ENCODE results near the gene RCOR1. TPM values are rescaled to one million over a fixed set of nuclear protein-coding genes. Genes with fewer than 3 reads are reported as not detected.

The RCOR1 gene
- total and polyA plus RNA-seq, 2 donors from 2014 or later: 4.9 to 17.9 TPM

DNA sequence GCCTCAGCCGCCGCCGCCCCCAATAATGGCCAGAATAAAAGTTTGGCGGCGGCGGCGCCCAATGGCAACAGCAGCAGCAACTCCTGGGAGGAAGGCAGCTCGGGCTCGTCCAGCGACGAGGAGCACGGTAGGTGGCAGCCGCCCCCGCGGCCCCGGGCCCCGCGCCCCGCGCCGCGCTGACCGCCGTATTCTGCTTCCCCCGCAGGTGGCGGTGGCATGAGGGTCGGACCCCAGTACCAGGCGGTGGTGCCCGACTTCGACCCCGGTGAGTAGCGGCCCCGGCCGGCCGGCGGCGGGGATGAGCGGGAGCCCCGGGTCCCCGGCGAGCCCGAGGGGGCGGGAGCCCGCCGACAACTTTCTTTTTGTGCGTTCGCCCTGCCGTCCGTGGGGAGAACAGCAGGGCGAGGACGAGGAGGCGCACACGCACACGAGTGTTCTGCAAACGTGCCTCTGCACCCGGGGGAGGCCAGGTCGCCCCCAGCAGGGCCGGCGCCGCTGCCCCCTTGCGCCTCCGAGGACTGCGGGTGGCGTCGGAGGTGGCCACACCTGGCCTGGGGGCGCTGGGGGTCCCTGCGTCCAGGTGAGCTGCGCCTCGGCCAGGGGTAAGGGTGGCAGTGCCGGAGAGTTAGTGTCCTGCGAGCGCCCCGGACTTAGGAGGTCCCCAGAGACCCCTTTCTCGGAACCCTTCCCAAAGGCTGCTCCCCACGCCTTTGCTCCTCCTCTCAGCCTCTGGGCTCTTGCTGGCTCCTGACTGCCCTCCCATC is 794 bp downstream of the RCOR1 start:
- Histone ChIP-seq H3K9ac (ENCODE audit: low read length in 3 of 3) (peak overlapping the region; percentile 40 to 71 (median 54)), H3K4me3 (ENCODE audit: low read length in 3 of 3) (peak overlapping the region; percentile 50 to 79 (median 60)), H3K4me1 (ENCODE audit: control insufficient read depth in 2 of 3, insufficient read depth in 2 of 3, low read depth in 1 of 3, low read length in 3 of 3) (peaks cover 3 to 8% (median 6%) of the 10 kb centered on the region in 3 donors), H3K36me3 (ENCODE audit: control insufficient read depth in 2 of 3, insufficient read depth in 3 of 3, low read length in 3 of 3) (no peaks in the 10 kb centered on the region), H3K27ac (ENCODE audit: low read depth in 2 of 2, low read length in 2 of 2) (peak overlapping the region; percentile 67 to 83), H3K9me3 (ENCODE audit: control insufficient read depth in 2 of 3, insufficient read depth in 1 of 3, low read length in 3 of 3) (no peaks in the 10 kb centered on the region), H3K27me3 (ENCODE audit: control insufficient read depth, insufficient read depth, low read length) (no peaks in the 10 kb centered on the region)
- DNase-seq: peak; percentile 52 to 87 (median 73)
- FAIRE-seq: no peak
- TF ChIP-seq, protein P1, sequence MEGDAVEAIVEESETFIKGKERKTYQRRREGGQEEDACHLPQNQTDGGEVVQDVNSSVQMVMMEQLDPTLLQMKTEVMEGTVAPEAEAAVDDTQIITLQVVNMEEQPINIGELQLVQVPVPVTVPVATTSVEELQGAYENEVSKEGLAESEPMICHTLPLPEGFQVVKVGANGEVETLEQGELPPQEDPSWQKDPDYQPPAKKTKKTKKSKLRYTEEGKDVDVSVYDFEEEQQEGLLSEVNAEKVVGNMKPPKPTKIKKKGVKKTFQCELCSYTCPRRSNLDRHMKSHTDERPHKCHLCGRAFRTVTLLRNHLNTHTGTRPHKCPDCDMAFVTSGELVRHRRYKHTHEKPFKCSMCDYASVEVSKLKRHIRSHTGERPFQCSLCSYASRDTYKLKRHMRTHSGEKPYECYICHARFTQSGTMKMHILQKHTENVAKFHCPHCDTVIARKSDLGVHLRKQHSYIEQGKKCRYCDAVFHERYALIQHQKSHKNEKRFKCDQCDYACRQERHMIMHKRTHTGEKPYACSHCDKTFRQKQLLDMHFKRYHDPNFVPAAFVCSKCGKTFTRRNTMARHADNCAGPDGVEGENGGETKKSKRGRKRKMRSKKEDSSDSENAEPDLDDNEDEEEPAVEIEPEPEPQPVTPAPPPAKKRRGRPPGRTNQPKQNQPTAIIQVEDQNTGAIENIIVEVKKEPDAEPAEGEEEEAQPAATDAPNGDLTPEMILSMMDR (IDR thresholded peaks at IDR 0.05; ENCODE audit: borderline replicate concordance, extremely low read depth, insufficient read depth): peak; percentile 0
- intact Hi-C loops (cut with DNase I): no loop called here

DNA sequence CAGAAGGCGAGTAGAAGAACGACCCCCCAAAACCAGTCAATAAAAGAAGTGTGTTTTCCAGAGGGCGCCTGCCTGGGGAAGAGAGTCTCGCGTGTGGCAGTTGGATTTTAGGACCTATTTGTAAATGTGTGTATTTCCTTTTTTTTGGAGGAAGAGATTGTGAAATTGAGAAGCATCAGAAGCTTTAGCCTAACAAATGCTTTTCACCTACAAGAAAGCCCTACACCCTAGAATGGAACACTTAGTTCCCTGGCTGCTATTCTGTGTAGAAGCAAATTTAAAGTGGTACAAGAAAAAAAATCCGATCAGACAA is 1.3 kb downstream of the RCOR1 start:
- peak overlapping the region; percentile 50 to 79 (median 60) for H3K4me3 ChIP-seq (ENCODE audit: low read length in 3 of 3)
- no peak for DNase-seq
- TF ChIP-seq, protein P1 (IDR thresholded peaks at IDR 0.05; ENCODE audit: borderline replicate concordance, extremely low read depth, insufficient read depth): no peak
- H3K9me3 ChIP-seq (ENCODE audit: control insufficient read depth in 2 of 3, insufficient read depth in 1 of 3, low read length in 3 of 3): no peaks in the 10 kb centered on the region
- FAIRE-seq: no peak
- intact Hi-C loops (cut with DNase I): no loop called here
- peaks cover 3 to 8% (median 6%) of the 10 kb centered on the region in 3 donors for H3K4me1 ChIP-seq (ENCODE audit: control insufficient read depth in 2 of 3, insufficient read depth in 2 of 3, low read depth in 1 of 3, low read length in 3 of 3)
- no peaks in the 10 kb centered on the region for H3K27me3 ChIP-seq (ENCODE audit: control insufficient read depth, insufficient read depth, low read length)
- H3K27ac ChIP-seq (ENCODE audit: low read depth in 2 of 2, low read length in 2 of 2): peak overlapping the region; percentile 67 to 83
- H3K9ac ChIP-seq (ENCODE audit: low read length in 3 of 3): peak overlapping the region; percentile 40 to 71 (median 54)
- no peaks in the 10 kb centered on the region for H3K36me3 ChIP-seq (ENCODE audit: control insufficient read depth in 2 of 3, insufficient read depth in 3 of 3, low read length in 3 of 3)

DNA sequence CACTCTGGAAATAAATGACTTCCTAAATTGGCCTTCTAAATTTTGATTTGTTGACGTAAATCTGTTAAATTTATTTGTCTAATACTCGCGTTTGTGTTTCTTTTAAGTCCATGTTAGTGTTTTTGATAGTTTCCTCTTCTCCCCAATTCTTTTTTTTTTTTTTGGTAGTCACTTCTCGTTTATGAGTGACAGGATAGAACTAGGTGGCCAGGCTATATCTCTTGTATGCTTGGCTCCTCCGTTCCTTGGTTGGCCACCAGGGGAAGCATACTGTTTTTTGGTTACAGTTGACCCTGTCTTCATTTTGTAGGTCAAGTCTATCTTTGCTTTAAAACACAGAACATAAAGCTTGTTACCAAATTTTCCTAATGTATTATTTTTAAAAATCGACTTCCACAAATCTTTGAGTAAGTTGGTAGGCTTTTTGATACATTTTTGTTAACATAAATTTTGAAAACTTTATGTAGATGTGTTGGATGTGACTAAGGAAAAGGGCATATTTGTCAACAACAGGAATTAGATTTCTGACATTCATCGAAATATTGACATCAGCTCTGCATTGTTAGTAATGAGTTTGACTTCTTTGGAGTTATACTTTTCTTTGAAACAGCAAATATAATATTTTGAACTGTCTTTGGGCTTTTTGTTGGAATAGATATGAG is 2.2 kb downstream of the RCOR1 start:
- Histone ChIP-seq H3K4me3 (ENCODE audit: low read length in 3 of 3) (peak overlapping the region; percentile 8 to 79 (median 50)), H3K27ac (ENCODE audit: low read depth in 2 of 2, low read length in 2 of 2) (no peak overlapping the region), H3K9me3 (ENCODE audit: control insufficient read depth in 2 of 3, insufficient read depth in 1 of 3, low read length in 3 of 3) (no peaks in the 10 kb centered on the region), H3K27me3 (ENCODE audit: control insufficient read depth, insufficient read depth, low read length) (no peaks in the 10 kb centered on the region), H3K9ac (ENCODE audit: low read length in 3 of 3) (no peak overlapping the region), H3K36me3 (ENCODE audit: control insufficient read depth in 2 of 3, insufficient read depth in 3 of 3, low read length in 3 of 3) (no peaks in the 10 kb centered on the region), H3K4me1 (ENCODE audit: control insufficient read depth in 2 of 3, insufficient read depth in 2 of 3, low read depth in 1 of 3, low read length in 3 of 3) (peaks cover 3 to 8% (median 6%) of the 10 kb centered on the region in 3 donors)
- TF ChIP-seq, protein P1 (IDR thresholded peaks at IDR 0.05; ENCODE audit: borderline replicate concordance, extremely low read depth, insufficient read depth): peak; percentile 67
- intact Hi-C loops (cut with DNase I): no loop called here
- DNase-seq: peak in 3 of 5 donors; percentile 46 to 77 (median 63)
- FAIRE-seq: no peak

All from kidney (tissue), 14 donors.